GM18873 (cell line): ENCODE data around the gene GPI.
A peak's percentile ranks its signal among the peaks of the same experiment; 100 is the strongest.
"Not testable (repeated sequence)": the region's sequence is repeated elsewhere in the genome, so short reads cannot be mapped to it uniquely, and the experiment has no call there.

ENCODE experiments used
- ATAC-seq: cut with Tn5 transposase; IDR thresholded peaks from one replicate; pipeline ENCODE4 v1.9.1; 2021; ENCODE audit warnings: mild to moderate bottlenecking, moderate library complexity, moderate number of reproducible peaks; ENCODE audit not compliant: unreplicated experiment, low FRiP score

The GPI gene

GRCh38 chr19:34364830-34365462 lies at the start of gene GPI:
Gene GPI (plus strand): TSS chr19:34365196. CDS start chr19:34365267, 71 bp downstream.
- ATAC-seq: peak; percentile 46

DNA sequence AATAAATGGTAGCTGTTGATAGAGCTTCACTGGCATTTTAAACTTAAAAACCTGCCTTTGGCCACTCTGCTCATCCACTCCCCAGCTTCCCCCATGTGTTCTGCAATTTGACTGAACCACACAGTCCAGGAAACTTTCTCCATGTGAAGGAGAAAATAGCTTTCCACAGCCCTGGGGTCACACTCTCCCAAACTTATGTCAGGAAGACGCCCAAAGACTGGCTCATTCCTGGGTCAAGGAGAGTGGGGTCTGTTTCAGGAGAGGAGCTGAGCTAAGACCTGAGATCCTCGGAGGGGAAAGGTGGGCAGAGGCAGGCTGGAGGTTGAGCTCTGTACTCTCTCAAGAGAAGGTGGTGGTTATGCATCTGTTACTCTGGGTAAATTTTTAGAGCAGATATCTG lies 48.7 kb upstream of the GPI start:
- no peak for ATAC-seq

GRCh38 chr19:34316741-34317301 lies 48.2 kb upstream of the GPI start:
- ATAC-seq: no peak

DNA sequence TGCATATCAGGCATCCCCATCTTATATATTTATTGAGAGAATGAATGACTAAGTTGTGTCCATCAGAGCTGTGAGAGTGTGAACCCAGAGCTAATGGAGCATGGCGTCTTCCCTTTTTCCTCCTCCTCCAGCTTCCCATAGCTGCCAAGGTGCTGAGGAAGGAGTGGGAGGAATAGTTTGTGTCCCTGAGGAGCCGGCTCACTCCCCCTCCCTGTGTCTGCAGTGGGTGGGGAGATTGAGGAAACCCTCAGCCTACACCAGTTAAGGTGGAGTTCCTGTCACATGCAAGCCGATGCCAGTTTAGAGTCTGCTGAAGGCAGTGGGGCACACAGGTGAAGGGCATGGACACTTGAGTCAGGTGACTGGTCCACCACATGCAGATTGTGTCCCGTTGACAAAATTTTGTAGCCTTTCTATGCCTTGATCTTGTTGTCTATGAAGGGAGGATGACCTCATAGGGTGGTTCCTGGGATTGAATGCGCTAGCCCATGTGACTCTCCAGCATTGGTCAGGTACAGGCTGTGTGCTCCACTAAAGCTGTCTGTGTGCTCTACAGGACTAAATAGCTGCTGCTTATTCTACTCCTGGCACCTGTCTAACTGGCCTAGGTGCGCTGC lies 47.6 kb upstream of the GPI start:
- ATAC-seq: no peak

GRCh38 chr19:34319230-34319585 lies 45.8 kb upstream of the GPI start:
- ATAC-seq: no peak

DNA sequence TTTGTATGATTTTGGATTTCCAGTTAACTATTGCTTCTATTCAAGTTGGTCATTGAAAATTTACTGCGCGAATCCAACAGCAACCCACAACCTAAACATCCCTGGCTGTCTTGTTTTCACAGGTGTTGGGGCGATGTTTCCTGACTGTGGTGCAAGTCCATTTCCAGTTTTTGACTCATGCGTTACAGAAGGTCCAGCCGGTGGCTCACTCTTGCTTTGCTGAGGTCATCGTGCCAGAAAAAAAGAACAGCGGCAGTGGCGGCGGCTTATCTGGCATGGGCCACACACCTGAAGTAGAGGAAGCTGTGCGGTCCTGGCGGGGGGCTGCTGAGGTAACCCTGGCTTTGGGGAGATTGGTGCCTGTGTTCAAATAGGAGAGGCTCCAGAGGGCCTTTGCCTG lies 45.2 kb upstream of the GPI start:
- ATAC-seq: no peak

DNA sequence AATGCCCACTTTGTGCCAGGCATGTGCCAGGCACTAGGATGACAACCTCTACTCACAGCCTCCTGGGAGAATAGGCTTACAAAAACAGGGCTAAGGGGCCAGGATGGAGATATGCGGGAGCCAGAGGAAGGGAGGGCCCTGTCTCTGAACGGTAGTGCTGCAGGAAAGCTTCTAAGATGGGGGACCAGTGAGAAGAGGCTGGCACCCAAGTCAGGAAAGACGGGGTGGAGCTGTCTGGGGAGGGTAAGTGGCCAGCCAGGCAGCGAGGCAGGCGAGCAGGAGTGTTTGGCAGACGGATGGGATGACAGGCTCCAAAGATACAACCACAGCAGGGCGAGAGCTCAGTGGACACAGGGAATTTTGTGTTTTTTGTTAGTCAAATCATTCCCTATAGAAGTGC lies 44.7 kb upstream of the GPI start:
- no peak for ATAC-seq

DNA sequence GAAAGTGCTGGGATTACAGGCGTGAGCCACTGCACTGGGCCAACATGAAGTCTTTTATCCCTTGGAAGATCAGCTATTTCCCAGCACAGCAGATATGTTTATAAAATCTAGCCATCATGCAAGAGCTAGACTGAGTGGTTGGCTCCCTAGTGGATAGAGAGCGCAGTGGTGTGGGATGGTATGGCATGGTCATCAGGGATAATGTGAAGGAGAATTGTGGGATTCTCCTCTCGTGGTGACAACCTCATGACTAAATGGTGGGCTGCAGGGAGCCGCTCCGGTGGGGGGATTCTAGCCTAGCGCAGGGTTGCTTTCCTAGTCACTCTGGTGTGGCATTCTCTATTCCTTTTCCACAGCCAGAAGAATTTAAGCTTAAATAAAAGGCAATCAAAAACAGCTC lies 43.3 kb upstream of the GPI start:
- ATAC-seq: no peak

DNA sequence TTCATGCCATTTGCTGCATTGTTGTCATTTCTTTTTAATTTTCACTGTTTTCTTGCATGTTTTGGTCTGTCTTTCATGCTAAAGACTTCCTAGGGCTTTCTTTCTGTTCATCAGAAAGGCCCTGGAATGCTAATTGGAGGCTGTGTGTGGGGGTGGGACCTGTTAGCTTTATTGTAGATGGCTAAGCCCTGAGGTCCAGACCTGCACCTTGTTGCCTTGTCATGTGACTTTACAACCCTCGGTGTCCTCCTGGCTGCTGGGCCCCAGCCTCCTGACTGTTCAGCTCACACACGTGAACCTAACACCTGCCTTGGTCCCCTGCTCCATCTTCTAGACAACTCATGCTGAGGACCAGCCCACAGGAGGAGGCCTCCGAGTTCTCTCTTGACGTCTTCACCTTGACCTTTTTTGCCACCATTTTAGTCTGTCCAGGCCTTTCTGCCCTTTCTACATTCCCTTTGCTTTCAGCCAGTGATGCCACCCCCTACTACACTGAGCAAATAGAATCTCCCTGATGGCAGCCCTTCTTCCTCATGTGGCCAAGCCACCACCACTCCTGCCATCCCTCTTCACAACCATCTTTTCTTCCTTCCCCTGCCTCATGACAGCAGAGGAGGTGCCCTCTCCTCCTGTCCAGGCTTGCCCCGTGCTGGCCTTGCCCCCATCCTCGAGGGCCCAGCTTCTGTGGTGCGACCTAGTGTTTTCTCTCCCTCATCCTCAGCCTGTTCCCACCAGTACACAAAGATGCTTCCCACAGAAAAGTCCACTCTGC lies 41.4 kb upstream of the GPI start:
- no peak for ATAC-seq

GRCh38 chr19:34324320-34324719 lies 40.7 kb upstream of the GPI start:
- ATAC-seq: no peak

GRCh38 chr19:34325181-34325580 lies 39.8 kb upstream of the GPI start:
- ATAC-seq: no peak

DNA sequence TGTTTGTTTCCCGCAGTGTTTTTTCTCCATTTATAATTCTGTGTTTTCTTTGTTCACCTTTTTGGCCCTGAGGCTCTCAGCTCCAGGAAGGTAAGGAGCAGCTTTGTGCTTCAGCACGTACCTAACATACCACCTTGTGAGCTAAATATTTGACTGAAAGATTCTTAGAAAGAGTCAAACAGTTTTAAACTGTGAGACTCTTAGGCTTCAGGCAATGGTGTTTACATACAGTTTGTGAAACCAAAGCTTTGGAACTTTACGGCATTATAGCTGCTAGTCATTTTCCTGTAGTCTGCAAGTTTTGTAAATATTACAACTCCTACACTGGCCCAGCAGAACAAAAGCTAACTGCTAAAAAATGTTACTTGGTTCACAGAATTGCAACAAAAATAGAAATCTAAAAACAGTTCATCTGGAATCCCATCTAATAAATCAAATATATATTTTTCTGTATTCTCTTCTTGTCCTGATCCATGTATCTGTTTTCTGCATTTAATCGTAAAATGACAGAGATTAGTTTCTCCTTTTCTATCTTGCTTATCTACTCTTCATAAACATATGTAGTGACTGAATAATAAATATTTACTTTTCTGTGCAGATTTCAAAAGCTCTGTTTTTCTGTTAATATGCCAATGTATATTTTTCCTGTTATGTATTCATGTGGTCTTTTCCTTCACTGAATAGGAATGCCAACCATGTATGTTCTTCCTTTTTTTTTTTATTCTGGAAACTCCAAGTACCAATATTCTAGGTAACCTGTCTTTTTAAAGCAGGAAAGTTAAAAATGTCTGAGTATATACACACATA lies 38.8 kb upstream of the GPI start:
- no peak for ATAC-seq

DNA sequence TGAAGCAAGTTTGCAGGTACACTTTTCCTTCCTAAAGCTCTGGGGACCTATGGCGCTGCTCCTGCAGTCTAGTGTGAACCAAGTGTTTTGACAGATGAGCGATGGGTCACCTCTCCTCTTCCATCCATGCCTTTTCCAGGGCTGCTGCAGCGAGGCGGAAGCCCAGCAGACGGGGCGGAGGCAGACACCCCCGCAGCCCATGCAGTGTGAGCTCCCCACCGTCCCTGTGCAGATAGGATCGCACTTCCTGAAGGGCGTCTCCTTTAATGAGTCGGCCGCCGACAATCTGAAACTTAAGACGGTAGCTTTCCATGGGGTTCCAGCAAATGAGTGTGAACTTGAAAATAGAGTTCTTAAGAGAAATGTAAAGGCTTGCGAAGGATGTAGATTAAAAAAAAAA lies 37.1 kb upstream of the GPI start:
- no peak for ATAC-seq

DNA sequence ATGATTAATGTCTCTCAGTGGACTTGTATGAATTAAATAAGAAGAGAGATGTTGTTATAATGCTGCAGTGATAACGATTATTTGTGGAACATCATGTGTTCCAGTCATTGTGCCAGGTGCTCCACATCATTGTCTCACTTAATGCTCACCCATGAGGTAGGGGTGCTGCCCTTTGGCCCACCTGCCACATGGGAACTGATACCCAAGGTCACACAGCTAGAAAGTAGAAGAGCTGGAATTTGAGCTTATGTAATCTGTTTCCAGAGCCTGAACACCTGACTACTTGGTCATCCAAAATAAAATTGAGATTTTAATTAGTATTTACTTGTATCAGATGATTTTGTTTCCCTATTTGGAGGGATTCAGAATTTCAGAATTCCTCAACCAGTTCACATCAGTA lies 36.0 kb upstream of the GPI start:
- no peak for ATAC-seq

DNA sequence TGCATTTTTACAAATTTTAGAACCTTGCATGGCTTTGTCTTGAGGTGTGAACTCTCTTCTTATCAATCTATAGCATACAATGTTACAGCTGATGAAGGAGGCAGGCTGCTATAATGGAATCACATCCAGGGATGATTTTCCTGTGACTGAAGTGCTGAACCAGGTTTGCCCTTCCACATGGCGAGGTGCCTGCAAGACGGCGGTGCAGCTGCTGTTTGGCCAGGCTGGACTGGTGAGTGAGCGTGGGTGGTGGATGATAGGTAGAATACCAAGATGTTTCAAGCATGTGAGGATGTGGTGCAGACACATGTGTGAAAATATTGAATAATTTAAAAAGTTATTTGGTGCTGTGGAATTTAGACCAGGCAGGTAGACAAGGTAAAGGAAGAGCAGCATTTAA lies 34.9 kb upstream of the GPI start:
- ATAC-seq: no peak

DNA sequence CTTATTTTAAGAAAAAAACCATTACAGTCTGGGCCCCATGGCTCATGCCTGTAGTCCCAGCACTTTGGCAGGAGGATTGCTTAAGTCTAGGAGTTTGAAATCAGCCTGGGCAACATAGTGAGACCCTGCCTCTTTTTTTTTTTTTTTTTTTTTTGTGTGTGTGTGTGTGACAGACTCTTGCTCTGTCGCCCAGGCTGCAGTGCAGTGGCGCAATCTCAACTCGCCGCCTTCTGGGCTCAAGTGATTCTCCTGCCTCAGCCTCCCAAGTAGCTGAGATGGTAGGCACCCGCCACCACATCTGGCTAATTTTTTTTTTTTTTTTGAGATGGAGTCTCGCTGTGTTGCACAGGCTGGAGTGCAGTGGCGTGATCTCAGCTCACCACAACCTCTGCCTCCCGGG lies 34.4 kb upstream of the GPI start:
- not testable (repeated sequence) for ATAC-seq

GRCh38 chr19:34331596-34331995 lies 33.4 kb upstream of the GPI start:
- not testable (repeated sequence) for ATAC-seq

- no peak for ATAC-seq
Observed at GRCh38 chr19:34332027-34332760, 32.8 kb upstream of the GPI start.

GRCh38 chr19:34335914-34336313 lies 29.1 kb upstream of the GPI start:
- ATAC-seq: no peak

DNA sequence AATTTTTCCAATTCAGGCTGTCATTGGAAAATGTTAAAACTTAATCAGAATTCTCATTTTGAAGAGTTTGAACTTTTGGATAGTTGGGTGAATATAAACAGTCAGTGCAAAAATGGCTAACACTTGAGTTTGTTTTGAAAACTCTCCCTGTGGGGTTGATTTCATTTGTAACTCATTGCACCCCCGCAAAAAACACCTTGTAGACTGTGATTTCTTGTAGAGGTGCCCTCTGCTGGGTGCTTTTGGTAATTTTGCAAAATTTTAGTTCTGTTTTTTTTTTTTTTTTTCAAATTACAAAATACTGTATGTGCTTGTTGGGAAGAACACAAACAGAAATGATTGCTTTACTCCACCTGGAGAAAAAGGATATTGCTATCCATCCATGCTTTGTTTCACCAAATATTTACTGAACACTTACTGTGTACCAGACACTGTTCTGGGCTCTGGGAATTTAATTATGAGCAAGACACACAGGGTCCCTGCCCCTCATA lies 28.2 kb upstream of the GPI start:
- ATAC-seq: no peak
